ENCODE results near the gene KLRD1. TPM values are rescaled to one million over a fixed set of nuclear protein-coding genes. Genes with fewer than 3 reads are reported as not detected.

The KLRD1 gene
- total and polyA plus RNA-seq, 2 of the 4 experiments (the other 2 are of a cell fraction) = under 0.01 TPM

- ChIA-PET CTCF (no interaction called here), POLR2A (ENCODE audit: unreplicated experiment) (no interaction called here)
- no peak overlapping the region for H3K9ac ChIP-seq (ENCODE audit: low read depth, low read length)
- no peak overlapping the region for H2AK9ac ChIP-seq (replicated peaks; ENCODE audit: low read depth, low read length, poor library complexity)
- H3K79me1 ChIP-seq (ENCODE audit: low read depth in 1 of 2, low read length in 2 of 2) = no peaks in the 10 kb centered on the region
- no peak overlapping the region for H3K18ac ChIP-seq (ENCODE audit: low read depth, low read length)
- intact Hi-C loops (cut with micrococcal nuclease) = no loop called here
- no peak overlapping the region for H3K4ac ChIP-seq (ENCODE audit: low read depth, low read length)
- no TSS peak for BruUV-seq (replicated peaks)
- TF ChIP-seq USF2 (IDR thresholded peaks at IDR 0.05; ENCODE audit: low read depth, low read length) = no peak
- TF ChIP-seq FOS (IDR thresholded peaks at IDR 0.05; ENCODE audit: low read depth, low read length) = no peak
- no peak overlapping the region for H2BK15ac ChIP-seq (ENCODE audit: low read depth, low read length)
- H4K8ac ChIP-seq (ENCODE audit: low read depth in 2 of 2, low read length in 2 of 2) = no peak overlapping the region
- H3K27ac ChIP-seq (ENCODE audit: insufficient read depth, low read length) = no peak overlapping the region
- in situ Hi-C loops (cut with MboI; ENCODE audit: low sequenced_read_pairs) = no loop called here
- H2BK20ac ChIP-seq (ENCODE audit: low read depth, low read length) = no peak overlapping the region
- WGBS, 2 experiments (ENCODE audit: extremely low coverage in 2 of 2, insufficient read length in 1 of 2) = 86 to 100% methylated on average over 1 of the region's 5 CpGs
- no peak overlapping the region for H4K5ac ChIP-seq (ENCODE audit: low read depth, low read length)
- no peak overlapping the region for H3K4me3 ChIP-seq (ENCODE audit: insufficient read depth, low read depth, low read length)
- DNase-seq (no peak), ATAC-seq (ENCODE audit: low read depth) (no peak)
- H3K27me3 ChIP-seq (ENCODE audit: control insufficient read depth, insufficient read depth, low read length) = peaks cover 49% of the 10 kb centered on the region
- no peak overlapping the region for H3K23ac ChIP-seq (ENCODE audit: low read depth, low read length)
- no peak overlapping the region for H3K14ac ChIP-seq (replicated peaks; ENCODE audit: low read depth, low read length)
- H3K4me1 ChIP-seq (ENCODE audit: control insufficient read depth, insufficient read depth, low read length) = no peaks in the 10 kb centered on the region
- no peak overlapping the region for H4K91ac ChIP-seq (ENCODE audit: insufficient read depth, low read depth, low read length)
- no peaks in the 10 kb centered on the region for H3K36me3 ChIP-seq (ENCODE audit: control insufficient read depth, insufficient read depth, low read length)
- H4K20me1 ChIP-seq (ENCODE audit: insufficient read depth, low read length) = no peaks in the 10 kb centered on the region
- dilution Hi-C loops (cut with HindIII; ENCODE audit: low sequenced_read_pairs, unreplicated experiment) = no loop called here
- no peak overlapping the region for H2AK5ac ChIP-seq (ENCODE audit: low read depth, low read length)
- no peaks in the 10 kb centered on the region for H3K9me1 ChIP-seq (ENCODE audit: insufficient read depth, low read length)
- no peak overlapping the region for H2BK5ac ChIP-seq (ENCODE audit: low read depth, low read length, poor library complexity, severe bottlenecking)
- H2AFZ ChIP-seq (replicated peaks; ENCODE audit: low read length, poor library complexity) = no peak overlapping the region
- no peak overlapping the region for H3K4me2 ChIP-seq (ENCODE audit: low read depth, low read length)
- peaks cover 5% of the 10 kb centered on the region for H3K9me3 ChIP-seq (ENCODE audit: control insufficient read depth, insufficient read depth, low read length)
- no peak overlapping the region for H2BK120ac ChIP-seq (ENCODE audit: low read depth, low read length)
- no peak overlapping the region for H3K56ac ChIP-seq (ENCODE audit: extremely low read depth, insufficient read depth, low read length)
These were observed 2.3 kb upstream of the KLRD1 start for GRCh38 chr12:10305411-10305810.
